ENCODE results near the gene GDI1. TPM values are rescaled to one million over a fixed set of nuclear protein-coding genes. Genes with fewer than 3 reads are reported as not detected.
A peak's percentile ranks its signal among the peaks of the same experiment; 100 is the strongest.

Gene GDI1
- total RNA-seq, 4 donors from 2014 or later = 64.9 to 115 (median 73.6) TPM

GRCh38 chrX:154488336-154489075 is 51.6 kb downstream of the GDI1 start:
- no peaks in the 10 kb centered on the region for H3K27me3 ChIP-seq
- H3K4me1 ChIP-seq = peaks cover 32% of the 10 kb centered on the region
- no peak for TF ChIP-seq POLR2AphosphoS5 (IDR thresholded peaks at IDR 0.05)
- TF ChIP-seq EP300 (IDR thresholded peaks at IDR 0.05) = no peak
- TF ChIP-seq CTCF (IDR thresholded peaks at IDR 0.05) = no peak
- no peak for TF ChIP-seq POLR2A (IDR thresholded peaks at IDR 0.05)

GRCh38 chrX:154489182-154489581 is 52.2 kb downstream of the GDI1 start:
- H3K4me3 ChIP-seq = peak overlapping the region; percentile 71

More at GRCh38 chrX:154488336-154489075, 51.6 kb downstream of the GDI1 start:
- peak in 1 of 2 donors; percentile 66 for DNase-seq (ENCODE audit: low spot score in 2 of 2)
- 90% methylated on average over 14 of the region's 20 CpGs for WGBS
- H3K36me3 ChIP-seq = no peaks in the 10 kb centered on the region
- H3K4me3 ChIP-seq = no peak overlapping the region
- H3K9me3 ChIP-seq = no peaks in the 10 kb centered on the region
- no peak overlapping the region for H3K27ac ChIP-seq

GRCh38 chrX:154490021-154490413 is 53.1 kb downstream of the GDI1 start:
- Histone ChIP-seq H3K9me3 (no peaks in the 10 kb centered on the region), H3K4me1 (peaks cover 27% of the 10 kb centered on the region), H3K27ac (peak overlapping the region; percentile 94), H3K4me3 (peak overlapping the region; percentile 71), H3K27me3 (no peaks in the 10 kb centered on the region), H3K36me3 (no peaks in the 10 kb centered on the region)
- 31% methylated on average over 4 of the region's 19 CpGs for WGBS
- no peak for TF ChIP-seq EP300 (IDR thresholded peaks at IDR 0.05)
- TF ChIP-seq POLR2A (IDR thresholded peaks at IDR 0.05) = no peak
- no peak for TF ChIP-seq POLR2AphosphoS5 (IDR thresholded peaks at IDR 0.05)
- no peak for TF ChIP-seq CTCF (IDR thresholded peaks at IDR 0.05)
- peak in 1 of 2 donors; percentile 80 for DNase-seq (ENCODE audit: low spot score in 2 of 2)

More at GRCh38 chrX:154489182-154489581, 52.2 kb downstream of the GDI1 start:
- 77% methylated on average over 3 of the region's 4 CpGs for WGBS
- Histone ChIP-seq H3K4me1 (peaks cover 32% of the 10 kb centered on the region), H3K9me3 (no peaks in the 10 kb centered on the region), H3K27me3 (no peaks in the 10 kb centered on the region), H3K36me3 (no peaks in the 10 kb centered on the region), H3K27ac (no peak overlapping the region)
- no peak for TF ChIP-seq EP300 (IDR thresholded peaks at IDR 0.05)
- no peak for TF ChIP-seq POLR2A (IDR thresholded peaks at IDR 0.05)
- TF ChIP-seq CTCF (IDR thresholded peaks at IDR 0.05) = no peak
- TF ChIP-seq POLR2AphosphoS5 (IDR thresholded peaks at IDR 0.05) = no peak
- no peak for DNase-seq (ENCODE audit: low spot score in 2 of 2)

GRCh38 chrX:154490414-154491083 is 53.6 kb downstream of the GDI1 start, which contains the start of gene SLC10A3:
SLC10A3 (minus strand) TSS chrX:154490629; CDS start chrX:154488940, 1,689 bp downstream.
- peak; percentile 92 to 94 for DNase-seq (ENCODE audit: low spot score in 2 of 2)
- Histone ChIP-seq H3K36me3 (no peaks in the 10 kb centered on the region), H3K4me3 (peak within 1 kb of the TSS; percentile 71), H3K27me3 (no peaks in the 10 kb centered on the region), H3K9me3 (no peaks in the 10 kb centered on the region), H3K27ac (peak within 1 kb of the TSS; percentile 94), H3K4me1 (peaks cover 22% of the 10 kb centered on the region)
- TF ChIP-seq POLR2AphosphoS5 (IDR thresholded peaks at IDR 0.05) (peak in 1 of 3 donors; percentile 40), CTCF (IDR thresholded peaks at IDR 0.05) (no peak), POLR2A (IDR thresholded peaks at IDR 0.05) (peak in 1 of 2 donors; percentile 7)
- 38% methylated on average over 9 of the region's 71 CpGs for WGBS

Other genes starting within 250 kb of the GDI1 start
- gene OPN1MW2, start 217.4 kb upstream of the GDI1 start, total RNA-seq = not detected
- gene OPN1MW3, start 179.6 kb upstream of the GDI1 start, total RNA-seq = not detected
- gene TEX28, start 142.0 kb upstream of the GDI1 start, total RNA-seq = 1 to 10 TPM in 1 of 4 donors, not detected in 3; 3.3 TPM
- gene TKTL1, start 141.4 kb upstream of the GDI1 start, total RNA-seq = under 1 TPM in 3 of 4 donors, not detected in 1; 0.24 to 0.51 (median 0.34) TPM
- 100 to 1,000 TPM; 374 to 402 (median 386) TPM for gene FLNA, start 62.5 kb upstream of the GDI1 start, total RNA-seq
- gene EMD, start 57.9 kb upstream of the GDI1 start, total RNA-seq = 10 to 100 TPM; 34.4 to 57.0 (median 53.0) TPM
- 1,000 to 10,000 TPM; 3,684 to 7,390 (median 6,600) TPM for gene RPL10, start 38.8 kb upstream of the GDI1 start, total RNA-seq
- 10 to 100 TPM; 14.6 to 30.7 (median 21.2) TPM for gene DNASE1L1, start 27.9 kb upstream of the GDI1 start, total RNA-seq
- 100 to 1,000 TPM in 1 of 4 donors, 10 to 100 TPM in 3; 37.7 to 122 (median 47.8) TPM for gene TAFAZZIN, start 25.6 kb upstream of the GDI1 start, total RNA-seq
- 10 to 100 TPM; 47.0 to 64.4 (median 60.0) TPM for gene ATP6AP1, start 8.5 kb upstream of the GDI1 start, total RNA-seq
- 10 to 100 TPM; 16.2 to 31.5 (median 23.3) TPM for gene FAM50A, start 7.0 kb downstream of the GDI1 start, total RNA-seq
- gene PLXNA3, start 21.1 kb downstream of the GDI1 start, total RNA-seq = 10 to 100 TPM; 12.0 to 52.0 (median 29.6) TPM
- 10 to 100 TPM in 3 of 4 donors, 1 to 10 TPM in 1; 8.0 to 44.4 (median 28.6) TPM for gene LAGE3, start 42.1 kb downstream of the GDI1 start, total RNA-seq
- 10 to 100 TPM; 25.8 to 50.5 (median 46.4) TPM for gene UBL4A, start 49.5 kb downstream of the GDI1 start, total RNA-seq
- gene SLC10A3, start 53.5 kb downstream of the GDI1 start, total RNA-seq = 10 to 100 TPM; 16.5 to 45.0 (median 38.8) TPM
- 10 to 100 TPM; 33.5 to 40.6 (median 36.6) TPM for gene FAM3A, start 79.1 kb downstream of the GDI1 start, total RNA-seq
- 10 to 100 TPM; 22.6 to 60.4 (median 42.0) TPM for gene G6PD, start 109.7 kb downstream of the GDI1 start, total RNA-seq
- gene IKBKG, start 110.5 kb downstream of the GDI1 start, total RNA-seq = 10 to 100 TPM; 13.1 to 18.3 (median 15.3) TPM
- not detected for gene CTAG1A, start 148.0 kb downstream of the GDI1 start, total RNA-seq
- not detected for gene CTAG1B, start 182.1 kb downstream of the GDI1 start, total RNA-seq
- gene CTAG2, start 216.4 kb downstream of the GDI1 start, total RNA-seq = not detected